ENCODE measurements around the gene SCLT1.

Gene SCLT1

DNA sequence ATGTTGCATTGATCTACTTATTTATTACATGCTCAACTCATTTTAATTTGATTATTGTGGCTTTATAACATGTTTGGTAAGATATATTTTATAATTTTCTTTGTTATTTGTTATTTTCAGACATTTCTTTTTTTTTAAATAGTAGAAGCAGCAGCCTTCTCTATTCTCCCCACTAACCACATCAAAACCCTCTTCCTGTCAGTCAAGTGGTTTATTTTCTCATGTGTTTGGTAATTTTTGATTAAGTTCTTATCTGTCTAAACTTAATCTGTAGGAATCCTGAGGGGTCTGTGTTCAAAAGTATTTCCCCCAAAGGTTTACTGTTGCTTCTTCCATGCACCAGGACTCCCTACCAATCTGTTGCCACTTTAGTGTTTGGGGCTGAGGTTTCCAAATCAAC is 131.9 kb downstream of the SCLT1 start:
- Histone ChIP-seq H3K27me3 (ENCODE audit: insufficient read depth, insufficient read length) (no peaks in the 10 kb centered on the region), H3K4me1 (ENCODE audit: insufficient read depth, insufficient read length) (no peaks in the 10 kb centered on the region), H3K4me3 (ENCODE audit: insufficient read length, low read depth) (no peak overlapping the region), H3K36me3 (ENCODE audit: insufficient read depth, insufficient read length, low read length) (no peaks in the 10 kb centered on the region), H3K9me3 (ENCODE audit: insufficient read depth, low read length) (no peaks in the 10 kb centered on the region), H3K9ac (ENCODE audit: insufficient read length, low read depth) (no peak overlapping the region)
- no peak for TF ChIP-seq SUZ12 (IDR thresholded peaks at IDR 0.05; ENCODE audit: extremely low read depth, insufficient read depth, insufficient read length)
- TF ChIP-seq YY1 (IDR thresholded peaks at IDR 0.05; ENCODE audit: insufficient read depth, insufficient read length) = no peak
- TF ChIP-seq ZNF274 (IDR thresholded peaks at IDR 0.05; ENCODE audit: low read depth, low read length) = no peak
- no peak for DNase-seq (ENCODE audit: low read depth, low spot score)

DNA sequence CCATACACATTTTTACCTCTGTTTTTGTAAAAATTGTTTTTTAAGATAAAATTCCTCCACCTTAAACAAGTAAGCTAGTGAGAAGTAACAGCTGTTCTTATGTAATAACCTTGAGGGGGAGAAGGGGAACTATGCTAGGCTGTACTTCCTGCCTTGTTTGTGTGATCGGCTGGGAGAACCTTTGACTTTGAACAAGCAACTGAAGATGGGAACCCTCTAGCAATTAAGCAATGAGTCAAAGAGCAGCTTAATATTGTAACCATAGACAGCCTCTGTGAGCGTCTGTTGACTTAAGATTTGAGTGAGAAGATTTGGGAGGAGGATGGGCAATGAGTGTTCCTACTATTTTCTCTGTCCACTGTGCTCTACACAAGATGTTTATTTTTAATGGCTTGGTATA is 135.1 kb downstream of the SCLT1 start:
- H3K9me3 ChIP-seq (ENCODE audit: insufficient read depth, low read length) = no peaks in the 10 kb centered on the region
- no peak overlapping the region for H3K4me3 ChIP-seq (ENCODE audit: insufficient read length, low read depth)
- no peak for DNase-seq (ENCODE audit: low read depth, low spot score)
- no peaks in the 10 kb centered on the region for H3K27me3 ChIP-seq (ENCODE audit: insufficient read depth, insufficient read length)
- H3K36me3 ChIP-seq (ENCODE audit: insufficient read depth, insufficient read length, low read length) = no peaks in the 10 kb centered on the region
- TF ChIP-seq ZNF274 (IDR thresholded peaks at IDR 0.05; ENCODE audit: low read depth, low read length) (no peak), YY1 (IDR thresholded peaks at IDR 0.05; ENCODE audit: insufficient read depth, insufficient read length) (no peak), SUZ12 (IDR thresholded peaks at IDR 0.05; ENCODE audit: extremely low read depth, insufficient read depth, insufficient read length) (no peak)
- H3K4me1 ChIP-seq (ENCODE audit: insufficient read depth, insufficient read length) = no peaks in the 10 kb centered on the region
- H3K9ac ChIP-seq (ENCODE audit: insufficient read length, low read depth) = no peak overlapping the region

DNA sequence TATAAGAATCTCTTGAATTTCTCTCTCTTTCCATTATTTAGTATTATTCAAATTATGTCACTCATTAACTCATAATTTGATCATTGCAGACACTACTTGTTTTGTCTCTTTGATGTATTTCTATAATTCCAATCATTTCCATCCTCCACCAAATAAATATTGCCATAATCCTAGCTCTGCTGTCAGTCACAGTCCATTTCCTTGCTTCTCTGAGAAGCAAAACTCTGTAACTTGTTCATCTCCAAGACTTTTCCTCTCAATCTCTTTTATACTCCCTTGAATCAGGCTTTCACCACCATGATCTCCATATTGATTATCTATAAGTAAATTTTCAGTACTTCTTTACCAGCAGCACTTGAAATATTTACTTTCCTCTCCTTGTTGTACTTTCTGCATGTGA is 135.9 kb downstream of the SCLT1 start:
- DNase-seq (ENCODE audit: low read depth, low spot score) = no peak
- H3K4me1 ChIP-seq (ENCODE audit: insufficient read depth, insufficient read length) = no peaks in the 10 kb centered on the region
- H3K9me3 ChIP-seq (ENCODE audit: insufficient read depth, low read length) = no peaks in the 10 kb centered on the region
- no peak overlapping the region for H3K4me3 ChIP-seq (ENCODE audit: insufficient read length, low read depth)
- H3K27me3 ChIP-seq (ENCODE audit: insufficient read depth, insufficient read length) = no peaks in the 10 kb centered on the region
- no peak overlapping the region for H3K9ac ChIP-seq (ENCODE audit: insufficient read length, low read depth)
- TF ChIP-seq SUZ12 (IDR thresholded peaks at IDR 0.05; ENCODE audit: extremely low read depth, insufficient read depth, insufficient read length) = no peak
- TF ChIP-seq YY1 (IDR thresholded peaks at IDR 0.05; ENCODE audit: insufficient read depth, insufficient read length) = no peak
- no peak for TF ChIP-seq ZNF274 (IDR thresholded peaks at IDR 0.05; ENCODE audit: low read depth, low read length)
- H3K36me3 ChIP-seq (ENCODE audit: insufficient read depth, insufficient read length, low read length) = no peaks in the 10 kb centered on the region

DNA sequence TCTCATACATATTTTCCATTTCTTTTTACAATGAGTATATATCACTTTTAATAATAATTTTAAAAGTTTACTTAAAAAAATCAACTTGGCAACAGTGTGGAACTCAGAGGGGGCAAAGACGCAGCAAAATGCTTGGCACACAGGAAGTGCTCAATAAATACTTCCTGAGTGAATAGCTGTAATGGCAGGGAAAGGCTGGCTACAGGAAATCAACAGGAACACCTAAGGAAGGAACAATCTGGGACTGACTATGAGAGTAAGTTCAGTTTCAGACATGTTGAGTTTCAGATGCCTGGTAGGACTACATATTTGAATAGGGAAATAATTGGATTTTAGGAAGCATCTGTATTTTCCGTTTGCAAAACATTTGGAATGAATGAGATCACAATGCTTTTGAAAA is 137.6 kb downstream of the SCLT1 start:
- Histone ChIP-seq H3K4me1 (ENCODE audit: insufficient read depth, insufficient read length) (no peaks in the 10 kb centered on the region), H3K27me3 (ENCODE audit: insufficient read depth, insufficient read length) (no peaks in the 10 kb centered on the region), H3K9ac (ENCODE audit: insufficient read length, low read depth) (no peak overlapping the region), H3K36me3 (ENCODE audit: insufficient read depth, insufficient read length, low read length) (no peaks in the 10 kb centered on the region), H3K9me3 (ENCODE audit: insufficient read depth, low read length) (no peaks in the 10 kb centered on the region), H3K4me3 (ENCODE audit: insufficient read length, low read depth) (no peak overlapping the region)
- TF ChIP-seq ZNF274 (IDR thresholded peaks at IDR 0.05; ENCODE audit: low read depth, low read length) = no peak
- TF ChIP-seq YY1 (IDR thresholded peaks at IDR 0.05; ENCODE audit: insufficient read depth, insufficient read length) = no peak
- no peak for TF ChIP-seq SUZ12 (IDR thresholded peaks at IDR 0.05; ENCODE audit: extremely low read depth, insufficient read depth, insufficient read length)
- DNase-seq (ENCODE audit: low read depth, low spot score) = no peak

DNA sequence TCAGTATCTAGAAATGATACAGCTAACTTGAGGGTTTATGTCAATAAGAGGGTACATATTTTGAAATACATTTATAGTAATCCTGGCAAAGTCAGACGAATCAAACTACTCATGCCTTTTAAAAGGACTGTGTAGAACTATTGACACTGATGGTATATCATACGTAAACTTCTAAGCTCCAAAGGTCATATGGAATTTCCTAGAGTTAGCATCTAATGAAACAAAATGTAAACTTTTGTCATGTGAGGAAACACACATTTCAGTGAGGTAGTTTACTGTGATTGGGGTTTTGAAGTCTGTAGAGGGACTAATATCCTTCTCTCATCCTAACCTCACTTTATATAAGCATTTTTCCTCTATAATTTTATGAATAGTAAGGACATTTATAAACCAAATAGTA is 138.4 kb downstream of the SCLT1 start:
- Histone ChIP-seq H3K36me3 (ENCODE audit: insufficient read depth, insufficient read length, low read length) (no peaks in the 10 kb centered on the region), H3K4me3 (ENCODE audit: insufficient read length, low read depth) (no peak overlapping the region), H3K9me3 (ENCODE audit: insufficient read depth, low read length) (no peaks in the 10 kb centered on the region), H3K27me3 (ENCODE audit: insufficient read depth, insufficient read length) (no peaks in the 10 kb centered on the region), H3K9ac (ENCODE audit: insufficient read length, low read depth) (no peak overlapping the region), H3K4me1 (ENCODE audit: insufficient read depth, insufficient read length) (no peaks in the 10 kb centered on the region)
- DNase-seq (ENCODE audit: low read depth, low spot score) = no peak
- no peak for TF ChIP-seq SUZ12 (IDR thresholded peaks at IDR 0.05; ENCODE audit: extremely low read depth, insufficient read depth, insufficient read length)
- TF ChIP-seq YY1 (IDR thresholded peaks at IDR 0.05; ENCODE audit: insufficient read depth, insufficient read length) = no peak

DNA sequence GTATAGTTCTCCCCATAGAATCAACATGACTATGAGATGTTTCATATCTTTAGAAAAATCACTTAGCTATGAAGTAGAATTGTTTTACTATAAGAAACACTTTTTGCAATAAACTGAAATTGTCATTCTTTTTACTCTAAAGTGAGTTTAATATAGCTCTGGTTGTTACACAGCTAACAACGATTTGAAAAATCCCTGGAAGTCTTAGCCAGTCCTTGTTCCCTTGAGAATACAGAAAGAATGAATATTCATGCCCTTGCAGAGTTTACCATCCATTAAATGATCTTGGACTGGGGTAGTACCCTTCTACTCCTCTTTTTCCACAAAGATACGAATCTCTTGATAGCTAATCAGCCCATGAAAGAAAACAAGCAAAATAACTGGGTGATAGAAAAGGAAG is 142.0 kb downstream of the SCLT1 start:
- H3K9me3 ChIP-seq (ENCODE audit: insufficient read depth, low read length) = no peaks in the 10 kb centered on the region
- H3K4me3 ChIP-seq (ENCODE audit: insufficient read length, low read depth) = no peak overlapping the region
- TF ChIP-seq ZNF274 (IDR thresholded peaks at IDR 0.05; ENCODE audit: low read depth, low read length) (no peak), SUZ12 (IDR thresholded peaks at IDR 0.05; ENCODE audit: extremely low read depth, insufficient read depth, insufficient read length) (no peak), YY1 (IDR thresholded peaks at IDR 0.05; ENCODE audit: insufficient read depth, insufficient read length) (no peak)
- no peaks in the 10 kb centered on the region for H3K4me1 ChIP-seq (ENCODE audit: insufficient read depth, insufficient read length)
- DNase-seq (ENCODE audit: low read depth, low spot score) = no peak
- H3K9ac ChIP-seq (ENCODE audit: insufficient read length, low read depth) = no peak overlapping the region
- H3K27me3 ChIP-seq (ENCODE audit: insufficient read depth, insufficient read length) = no peaks in the 10 kb centered on the region
- H3K36me3 ChIP-seq (ENCODE audit: insufficient read depth, insufficient read length, low read length) = no peaks in the 10 kb centered on the region

DNA sequence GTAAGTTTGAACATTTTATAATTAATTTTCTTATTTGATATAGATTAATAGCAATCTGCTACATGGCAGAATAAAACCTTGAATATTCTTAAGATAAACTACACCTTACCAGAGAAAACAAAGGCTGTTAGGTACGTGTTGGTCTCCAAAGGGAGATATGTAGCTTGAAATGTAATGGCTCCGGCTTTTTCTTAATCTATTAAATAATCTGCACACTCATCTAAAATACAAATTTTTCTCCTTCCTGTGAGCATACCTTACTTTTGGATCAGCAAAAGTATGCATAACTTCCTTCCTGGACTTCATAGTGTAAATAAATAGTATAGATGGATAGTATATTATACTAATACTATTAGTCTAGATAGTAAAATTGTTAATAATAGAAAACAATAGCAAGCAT is 142.5 kb downstream of the SCLT1 start:
- H3K36me3 ChIP-seq (ENCODE audit: insufficient read depth, insufficient read length, low read length) = no peaks in the 10 kb centered on the region
- no peak for DNase-seq (ENCODE audit: low read depth, low spot score)
- H3K4me1 ChIP-seq (ENCODE audit: insufficient read depth, insufficient read length) = no peaks in the 10 kb centered on the region
- TF ChIP-seq YY1 (IDR thresholded peaks at IDR 0.05; ENCODE audit: insufficient read depth, insufficient read length) (no peak), SUZ12 (IDR thresholded peaks at IDR 0.05; ENCODE audit: extremely low read depth, insufficient read depth, insufficient read length) (no peak), ZNF274 (IDR thresholded peaks at IDR 0.05; ENCODE audit: low read depth, low read length) (no peak)
- H3K4me3 ChIP-seq (ENCODE audit: insufficient read length, low read depth) = no peak overlapping the region
- H3K9ac ChIP-seq (ENCODE audit: insufficient read length, low read depth) = no peak overlapping the region
- H3K9me3 ChIP-seq (ENCODE audit: insufficient read depth, low read length) = no peaks in the 10 kb centered on the region
- no peaks in the 10 kb centered on the region for H3K27me3 ChIP-seq (ENCODE audit: insufficient read depth, insufficient read length)

DNA sequence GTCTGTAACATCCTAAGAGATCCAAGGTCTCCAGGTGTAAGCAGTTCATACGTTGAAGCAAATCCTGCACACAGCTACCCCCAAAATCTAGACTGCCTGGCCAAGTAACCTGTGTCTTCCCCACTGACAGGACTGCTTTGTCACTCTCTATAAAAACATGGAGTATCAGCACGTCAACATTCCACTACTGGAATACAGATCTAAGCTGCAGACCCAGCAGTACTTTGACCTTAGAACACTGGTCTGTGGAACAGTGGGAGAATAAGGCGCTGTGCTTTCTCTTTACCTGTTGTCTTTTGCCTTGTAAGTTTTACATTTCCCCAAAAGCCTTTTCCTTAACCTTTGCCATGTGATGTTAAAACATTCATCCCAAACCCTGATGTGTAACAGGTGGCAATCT is 146.4 kb downstream of the SCLT1 start:
- no peak for DNase-seq (ENCODE audit: low read depth, low spot score)
- Histone ChIP-seq H3K4me1 (ENCODE audit: insufficient read depth, insufficient read length) (no peaks in the 10 kb centered on the region), H3K9ac (ENCODE audit: insufficient read length, low read depth) (no peak overlapping the region), H3K36me3 (ENCODE audit: insufficient read depth, insufficient read length, low read length) (peaks cover 7% of the 10 kb centered on the region), H3K27me3 (ENCODE audit: insufficient read depth, insufficient read length) (no peaks in the 10 kb centered on the region), H3K9me3 (ENCODE audit: insufficient read depth, low read length) (peaks cover 9% of the 10 kb centered on the region), H3K4me3 (ENCODE audit: insufficient read length, low read depth) (no peak overlapping the region)
- TF ChIP-seq YY1 (IDR thresholded peaks at IDR 0.05; ENCODE audit: insufficient read depth, insufficient read length) (no peak), SUZ12 (IDR thresholded peaks at IDR 0.05; ENCODE audit: extremely low read depth, insufficient read depth, insufficient read length) (no peak), ZNF274 (IDR thresholded peaks at IDR 0.05; ENCODE audit: low read depth, low read length) (no peak)

Data from NT2/D1 (cell line).